HUES6 (cell line): ENCODE measurements around the gene UBTF.

Experiments
- H3K27ac ChIP-seq: 2 replicates; pipeline ENCODE4 v1.7.0; 2013; ENCODE audit warnings: low read depth, mild to moderate bottlenecking, low read length, inconsistent platforms
- H3K27me3 ChIP-seq: 2 replicates; pipeline ENCODE4 v1.6.1; 2013; ENCODE audit warnings: low read length; ENCODE audit not compliant: control insufficient read depth, insufficient read depth
- H3K36me3 ChIP-seq: 2 replicates; pipeline ENCODE4 v1.6.1; 2013; ENCODE audit warnings: low read length; ENCODE audit not compliant: control insufficient read depth, insufficient read depth
- H3K4me1 ChIP-seq: 2 replicates; pipeline ENCODE4 v1.6.1; 2013; ENCODE audit warnings: low read length; ENCODE audit not compliant: control insufficient read depth, insufficient read depth
- H3K4me3 ChIP-seq: 2 replicates; pipeline ENCODE4 v1.5.1; 2013; ENCODE audit warnings: low read depth, low read length
- H3K9ac ChIP-seq: one replicate; pipeline ENCODE4 v1.6.1; 2013; ENCODE audit warnings: mild to moderate bottlenecking, low read length
- H3K9me3 ChIP-seq: 2 replicates; pipeline ENCODE4 v1.6.1; 2013; ENCODE audit warnings: low read depth, low read length; ENCODE audit not compliant: control insufficient read depth, insufficient read depth

UBTF gene

GRCh38 chr17:44203731-44204440, 15.6 kb downstream of the UBTF start:
- no peaks in the 10 kb centered on the region for H3K9me3 ChIP-seq
- peaks cover 22% of the 10 kb centered on the region for H3K36me3 ChIP-seq
- no peak overlapping the region for H3K4me3 ChIP-seq
- H3K27me3 ChIP-seq: no peaks in the 10 kb centered on the region
- H3K4me1 ChIP-seq: peaks cover 11% of the 10 kb centered on the region
- no peak overlapping the region for H3K9ac ChIP-seq
- H3K27ac ChIP-seq: no peak overlapping the region

GRCh38 chr17:44202756-44203155, 16.7 kb downstream of the UBTF start:
- Histone ChIP-seq H3K4me3 (no peak overlapping the region), H3K36me3 (peaks cover 12% of the 10 kb centered on the region), H3K27ac (no peak overlapping the region), H3K4me1 (peaks cover 19% of the 10 kb centered on the region), H3K27me3 (no peaks in the 10 kb centered on the region), H3K9me3 (no peaks in the 10 kb centered on the region), H3K9ac (no peak overlapping the region)

GRCh38 chr17:44200478-44201155, 18.9 kb downstream of the UBTF start:
- no peaks in the 10 kb centered on the region for H3K9me3 ChIP-seq
- H3K9ac ChIP-seq: peak overlapping the region; percentile 88
- peaks cover 20% of the 10 kb centered on the region for H3K36me3 ChIP-seq
- peaks cover 21% of the 10 kb centered on the region for H3K4me1 ChIP-seq
- H3K27ac ChIP-seq: peak overlapping the region; percentile 47; the same call in 1 of the 2 replicates
- H3K27me3 ChIP-seq: no peaks in the 10 kb centered on the region
- H3K4me3 ChIP-seq: peak overlapping the region; percentile 70

- Histone ChIP-seq H3K9me3 (no peaks in the 10 kb centered on the region), H3K27ac (peak within 1 kb of the TSS; percentile 84), H3K9ac (peak within 1 kb of the TSS; percentile 89), H3K27me3 (no peaks in the 10 kb centered on the region), H3K36me3 (peaks cover 28% of the 10 kb centered on the region), H3K4me1 (peaks cover 21% of the 10 kb centered on the region), H3K4me3 (peak within 1 kb of the TSS; percentile 89)
Measured at GRCh38 chr17:44199553-44200477, 19.7 kb downstream of the UBTF start, which contains the start of gene ATXN7L3. Gene ATXN7L3 (minus strand): TSS chr17:44199884. CDS start chr17:44198070, 1,814 bp downstream.

- Histone ChIP-seq H3K27ac (peak overlapping the region; percentile 84), H3K36me3 (peaks cover 37% of the 10 kb centered on the region), H3K4me3 (peak overlapping the region; percentile 89), H3K9ac (peak overlapping the region; percentile 89), H3K9me3 (no peaks in the 10 kb centered on the region), H3K4me1 (peaks cover 17% of the 10 kb centered on the region), H3K27me3 (no peaks in the 10 kb centered on the region)
Measured at GRCh38 chr17:44198721-44199552, 20.5 kb downstream of the UBTF start.

- peaks cover 17% of the 10 kb centered on the region for H3K4me1 ChIP-seq
- H3K9me3 ChIP-seq: no peaks in the 10 kb centered on the region
- H3K36me3 ChIP-seq: peaks cover 44% of the 10 kb centered on the region
Measured at GRCh38 chr17:44197980-44198720, 21.3 kb downstream of the UBTF start.

GRCh38 chr17:44197107-44197506, 22.4 kb downstream of the UBTF start:
- Histone ChIP-seq H3K27ac (no peak overlapping the region), H3K36me3 (peaks cover 51% of the 10 kb centered on the region)

More at GRCh38 chr17:44197980-44198720, 21.3 kb downstream of the UBTF start:
- H3K4me3 ChIP-seq: peak overlapping the region; percentile 89
- peak overlapping the region; percentile 84 for H3K27ac ChIP-seq
- no peaks in the 10 kb centered on the region for H3K27me3 ChIP-seq
- peak overlapping the region; percentile 89 for H3K9ac ChIP-seq

GRCh38 chr17:44193326-44194084, 26.0 kb downstream of the UBTF start:
- Histone ChIP-seq H3K27me3 (no peaks in the 10 kb centered on the region), H3K4me1 (peaks cover 28% of the 10 kb centered on the region), H3K9me3 (no peaks in the 10 kb centered on the region), H3K27ac (no peak overlapping the region), H3K36me3 (peaks cover 71% of the 10 kb centered on the region), H3K4me3 (no peak overlapping the region), H3K9ac (peak overlapping the region; percentile 27)

More at GRCh38 chr17:44197107-44197506, 22.4 kb downstream of the UBTF start:
- H3K27me3 ChIP-seq: no peaks in the 10 kb centered on the region
- H3K9me3 ChIP-seq: no peaks in the 10 kb centered on the region
- peaks cover 26% of the 10 kb centered on the region for H3K4me1 ChIP-seq
- H3K4me3 ChIP-seq: no peak overlapping the region
- H3K9ac ChIP-seq: no peak overlapping the region

- Histone ChIP-seq H3K27me3 (no peaks in the 10 kb centered on the region), H3K27ac (no peak overlapping the region; the same call in 1 of the 2 replicates), H3K36me3 (peaks cover 69% of the 10 kb centered on the region), H3K4me3 (no peak overlapping the region), H3K4me1 (peaks cover 21% of the 10 kb centered on the region), H3K9me3 (no peaks in the 10 kb centered on the region), H3K9ac (no peak overlapping the region)
Measured at GRCh38 chr17:44192750-44193149, 26.7 kb downstream of the UBTF start.
